Breast epithelium (tissue), 4 donors: ENCODE measurements around the gene PRDX5. TPM values are rescaled to one million over a fixed set of nuclear protein-coding genes. Genes with fewer than 3 reads are reported as not detected.

Experiments used
- DNase-seq, 2 donors: peaks; one replicate each; pipeline ENCODE4 v3.0.0-alpha.2; 2019; ENCODE audit warnings: low spot score in 2 of 2
- H3K27ac ChIP-seq, 2 donors: fragments of 200-600 bp; sonication (generic) in 1 of 2; one replicate each; pipeline ENCODE4 v1.5.1; 2016 to 2019; ENCODE audit warnings: mild to moderate bottlenecking in 1 of 2
- H3K27me3 ChIP-seq, 2 donors: fragments of 200-600 bp; sonication (generic) in 1 of 2; one replicate each; pipeline versions ENCODE4 v1.5.1 to v1.6.0; 2017 to 2019; ENCODE audit warnings: control low read depth in 1 of 2, mild to moderate bottlenecking in 1 of 2
- H3K36me3 ChIP-seq: fragments of 200-600 bp; one replicate; pipeline ENCODE4 v1.5.1; 2019
- H3K4me1 ChIP-seq, 2 donors: fragments of 200-600 bp; sonication (generic); one replicate each; pipeline ENCODE4 v1.5.1; 2016 to 2019; ENCODE audit warnings: control low read depth in 1 of 2
- H3K4me3 ChIP-seq, 3 donors: fragments of 200-600 bp; sonication (generic); 1 replicate in 2 of 3; 2 replicates in 1 of 3; pipeline ENCODE4 v1.5.1; 2016 to 2019; ENCODE audit warnings: mild to moderate bottlenecking in 3 of 3, moderate library complexity in 2 of 3
- H3K9me3 ChIP-seq, 2 donors: fragments of 200-600 bp; sonication (generic) in 1 of 2; one replicate each; pipeline ENCODE4 v1.5.1; 2016 to 2019; ENCODE audit warnings: control low read depth in 1 of 2
- POLR2A ChIP-seq: fragments of 450-650 bp; IDR thresholded peaks from one replicate; pipeline ENCODE4 v1.6.1; 2016; ENCODE audit warnings: antibody characterized with exemption, mild to moderate bottlenecking, moderate library complexity
- POLR2AphosphoS5 ChIP-seq, 3 donors: sonication (generic); formaldehyde crosslinking; IDR thresholded peaks; one replicate each; pipeline ENCODE4 v1.6.1; 2017; ENCODE audit warnings: antibody characterized with exemption in 3 of 3
- intact Hi-C: fragments of 100-400 bp; cut with DNase I; formaldehyde crosslinking; loops from one replicate; pipeline ENCODE4 v1.15.1; 2023; ENCODE audit warnings: low total_unique reads
- total RNA-seq, 3 donors: library from RNA; depleted of rRNA; stranded (reverse); fragments of >200 nt; gene quantifications; one replicate each; pipeline ENCODE4 v1.1.0, GENCODE V29; 2016
- TF ChIP-seq, protein P1 (sequence below), 3 donors: fragments of 450-650 bp; IDR thresholded peaks; one replicate each; pipeline ENCODE4 v1.5.1; 2016 to 2017; ENCODE audit warnings: antibody characterized with exemption in 3 of 3, mild to moderate bottlenecking in 3 of 3, moderate library complexity in 3 of 3

PRDX5 gene
- total RNA-seq, 3 donors from 2014 or later = 241 to 327 (median 262) TPM

- Histone ChIP-seq H3K36me3 (no peaks in the 10 kb centered on the region), H3K27ac (peak overlapping the region in 1 of 2 donors; percentile 98), H3K27me3 (peaks cover 6 to 10% of the 10 kb centered on the region in 2 donors), H3K4me3 (no peak overlapping the region), H3K4me1 (peaks cover 9 to 27% of the 10 kb centered on the region in 2 donors), H3K9me3 (no peaks in the 10 kb centered on the region)
- DNase-seq = no peak
- TF ChIP-seq POLR2A = no peak
- TF ChIP-seq POLR2AphosphoS5 (IDR thresholded peaks at IDR 0.05) = no peak
- TF ChIP-seq, protein P1, sequence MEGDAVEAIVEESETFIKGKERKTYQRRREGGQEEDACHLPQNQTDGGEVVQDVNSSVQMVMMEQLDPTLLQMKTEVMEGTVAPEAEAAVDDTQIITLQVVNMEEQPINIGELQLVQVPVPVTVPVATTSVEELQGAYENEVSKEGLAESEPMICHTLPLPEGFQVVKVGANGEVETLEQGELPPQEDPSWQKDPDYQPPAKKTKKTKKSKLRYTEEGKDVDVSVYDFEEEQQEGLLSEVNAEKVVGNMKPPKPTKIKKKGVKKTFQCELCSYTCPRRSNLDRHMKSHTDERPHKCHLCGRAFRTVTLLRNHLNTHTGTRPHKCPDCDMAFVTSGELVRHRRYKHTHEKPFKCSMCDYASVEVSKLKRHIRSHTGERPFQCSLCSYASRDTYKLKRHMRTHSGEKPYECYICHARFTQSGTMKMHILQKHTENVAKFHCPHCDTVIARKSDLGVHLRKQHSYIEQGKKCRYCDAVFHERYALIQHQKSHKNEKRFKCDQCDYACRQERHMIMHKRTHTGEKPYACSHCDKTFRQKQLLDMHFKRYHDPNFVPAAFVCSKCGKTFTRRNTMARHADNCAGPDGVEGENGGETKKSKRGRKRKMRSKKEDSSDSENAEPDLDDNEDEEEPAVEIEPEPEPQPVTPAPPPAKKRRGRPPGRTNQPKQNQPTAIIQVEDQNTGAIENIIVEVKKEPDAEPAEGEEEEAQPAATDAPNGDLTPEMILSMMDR (IDR thresholded peaks at IDR 0.05) = no peak
- intact Hi-C loops = no loop called here
Measured at GRCh38 chr11:64286801-64287159, 31.1 kb upstream of the PRDX5 start.

GRCh38 chr11:64287676-64288352 is 30.1 kb upstream of the PRDX5 start:
- peaks cover 17 to 31% of the 10 kb centered on the region in 2 donors for H3K4me1 ChIP-seq
- no peak overlapping the region for H3K4me3 ChIP-seq
- H3K9me3 ChIP-seq = no peaks in the 10 kb centered on the region
- no peak overlapping the region for H3K27ac ChIP-seq
- intact Hi-C loops = no loop called here
- TF ChIP-seq, protein P1 (IDR thresholded peaks at IDR 0.05) = no peak
- no peak for TF ChIP-seq POLR2A
- no peak for TF ChIP-seq POLR2AphosphoS5 (IDR thresholded peaks at IDR 0.05)
- DNase-seq = no peak
- H3K27me3 ChIP-seq = peaks cover 8 to 21% of the 10 kb centered on the region in 2 donors
- H3K36me3 ChIP-seq = no peaks in the 10 kb centered on the region

DNA sequence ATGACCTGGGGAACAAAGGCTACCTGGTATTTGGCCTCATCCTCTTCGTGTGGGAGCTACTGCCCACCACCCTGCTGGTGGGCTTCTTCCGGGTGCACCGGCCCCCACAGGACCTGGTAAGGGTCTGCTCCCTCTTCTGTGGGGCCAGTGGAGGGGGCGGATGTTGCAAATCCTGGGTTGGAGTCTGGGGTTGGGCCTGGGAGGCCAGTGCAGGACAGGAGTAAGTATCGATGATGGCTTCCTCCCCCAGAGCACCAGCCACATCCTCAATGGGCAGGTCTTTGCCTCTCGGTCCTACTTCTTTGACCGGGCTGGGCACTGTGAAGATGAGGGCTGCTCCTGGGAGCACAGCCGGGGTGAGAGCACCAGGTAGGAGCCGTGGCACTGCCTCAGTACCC is 29.6 kb upstream of the PRDX5 start:
- Histone ChIP-seq H3K36me3 (no peaks in the 10 kb centered on the region), H3K4me1 (peaks cover 17 to 27% of the 10 kb centered on the region in 2 donors), H3K27ac (no peak overlapping the region), H3K4me3 (no peak overlapping the region), H3K9me3 (no peaks in the 10 kb centered on the region), H3K27me3 (peaks cover 8 to 26% of the 10 kb centered on the region in 2 donors)
- no peak for DNase-seq
- TF ChIP-seq POLR2A (no peak), POLR2AphosphoS5 (IDR thresholded peaks at IDR 0.05) (no peak)
- TF ChIP-seq, protein P1 (IDR thresholded peaks at IDR 0.05) = no peak
- intact Hi-C loops = no loop called here

GRCh38 chr11:64289002-64289564 is 28.8 kb upstream of the PRDX5 start:
- Histone ChIP-seq H3K36me3 (no peaks in the 10 kb centered on the region), H3K4me3 (no peak overlapping the region), H3K9me3 (no peaks in the 10 kb centered on the region), H3K27me3 (peaks cover 8 to 26% of the 10 kb centered on the region in 2 donors), H3K4me1 (peaks cover 16 to 19% of the 10 kb centered on the region in 2 donors), H3K27ac (no peak overlapping the region)
- intact Hi-C loops = no loop called here
- TF ChIP-seq, protein P1 (IDR thresholded peaks at IDR 0.05) = no peak
- TF ChIP-seq POLR2AphosphoS5 (IDR thresholded peaks at IDR 0.05) (no peak), POLR2A (no peak)
- no peak for DNase-seq
